ENCODE data around the gene MB. TPM values are rescaled to one million over a fixed set of nuclear protein-coding genes. Genes with fewer than 3 reads are reported as not detected.

MB gene
- polyA plus RNA-seq, 2 of the 4 experiments (the other 2 are of a cell fraction): 6.9 to 12.1 TPM

DNA sequence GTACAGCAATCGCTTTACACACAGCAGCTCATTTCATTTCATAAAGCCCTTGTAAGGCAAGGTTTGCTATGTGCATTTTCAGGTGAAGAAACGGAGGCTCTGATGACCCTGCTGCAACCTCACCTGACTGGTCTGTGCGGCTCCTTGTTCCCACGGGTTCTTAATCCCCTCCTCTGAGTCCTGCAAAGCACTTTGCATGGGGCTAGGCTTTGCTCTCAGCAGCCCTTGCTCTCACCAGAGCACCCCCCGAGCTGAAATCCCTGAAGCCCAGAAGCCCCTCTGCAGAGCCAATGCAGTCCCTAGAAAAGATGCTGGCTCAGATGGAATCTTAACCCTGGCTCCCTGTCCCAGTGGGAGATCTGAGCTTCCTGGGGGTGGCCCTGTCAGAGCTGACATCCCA is 20.1 kb upstream of the MB start:
- Histone ChIP-seq H3K27ac (no peak overlapping the region), H3K4me2 (no peak overlapping the region), H3K4me3 (no peak overlapping the region), H3K9me3 (no peaks in the 10 kb centered on the region), H3K4me1 (peaks cover 3% of the 10 kb centered on the region)
- POLR2A ChIA-PET: no interaction called here
- 79% methylated on average over 4 of the region's 5 CpGs for WGBS (ENCODE audit: missing lambda C conversion rate)
- DNase-seq (ENCODE audit: low read depth in 1 of 2, low spot score in 1 of 2) (no peak), ATAC-seq (no peak), FAIRE-seq (no peak)
- no peak for TF ChIP-seq CHD4 (IDR thresholded peaks at IDR 0.05; ENCODE audit: borderline replicate concordance)
- TF ChIP-seq MAFK (IDR thresholded peaks at IDR 0.05; ENCODE audit: partially characterized antibody): no peak
- TF ChIP-seq CBX8 (IDR thresholded peaks at IDR 0.05): no peak
- TF ChIP-seq, protein P1, sequence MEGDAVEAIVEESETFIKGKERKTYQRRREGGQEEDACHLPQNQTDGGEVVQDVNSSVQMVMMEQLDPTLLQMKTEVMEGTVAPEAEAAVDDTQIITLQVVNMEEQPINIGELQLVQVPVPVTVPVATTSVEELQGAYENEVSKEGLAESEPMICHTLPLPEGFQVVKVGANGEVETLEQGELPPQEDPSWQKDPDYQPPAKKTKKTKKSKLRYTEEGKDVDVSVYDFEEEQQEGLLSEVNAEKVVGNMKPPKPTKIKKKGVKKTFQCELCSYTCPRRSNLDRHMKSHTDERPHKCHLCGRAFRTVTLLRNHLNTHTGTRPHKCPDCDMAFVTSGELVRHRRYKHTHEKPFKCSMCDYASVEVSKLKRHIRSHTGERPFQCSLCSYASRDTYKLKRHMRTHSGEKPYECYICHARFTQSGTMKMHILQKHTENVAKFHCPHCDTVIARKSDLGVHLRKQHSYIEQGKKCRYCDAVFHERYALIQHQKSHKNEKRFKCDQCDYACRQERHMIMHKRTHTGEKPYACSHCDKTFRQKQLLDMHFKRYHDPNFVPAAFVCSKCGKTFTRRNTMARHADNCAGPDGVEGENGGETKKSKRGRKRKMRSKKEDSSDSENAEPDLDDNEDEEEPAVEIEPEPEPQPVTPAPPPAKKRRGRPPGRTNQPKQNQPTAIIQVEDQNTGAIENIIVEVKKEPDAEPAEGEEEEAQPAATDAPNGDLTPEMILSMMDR (IDR thresholded peaks at IDR 0.05): no peak
- TF ChIP-seq USF2 (IDR thresholded peaks at IDR 0.05): no peak
- no peak for TF ChIP-seq CEBPB (IDR thresholded peaks at IDR 0.05)
- TF ChIP-seq BHLHE40 (IDR thresholded peaks at IDR 0.05; ENCODE audit: low read depth, low read length): no peak
- TF ChIP-seq HOXB13 (CRISPR knock-in tag; IDR thresholded peaks at IDR 0.05; ENCODE audit: low read depth): no peak
- TF ChIP-seq, protein P2, sequence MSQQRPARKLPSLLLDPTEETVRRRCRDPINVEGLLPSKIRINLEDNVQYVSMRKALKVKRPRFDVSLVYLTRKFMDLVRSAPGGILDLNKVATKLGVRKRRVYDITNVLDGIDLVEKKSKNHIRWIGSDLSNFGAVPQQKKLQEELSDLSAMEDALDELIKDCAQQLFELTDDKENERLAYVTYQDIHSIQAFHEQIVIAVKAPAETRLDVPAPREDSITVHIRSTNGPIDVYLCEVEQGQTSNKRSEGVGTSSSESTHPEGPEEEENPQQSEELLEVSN (IDR thresholded peaks at IDR 0.05; ENCODE audit: borderline replicate concordance, low read depth): no peak
- TF ChIP-seq HOXA7 (CRISPR knock-in tag; IDR thresholded peaks at IDR 0.05): no peak
- TF ChIP-seq RFX5 (IDR thresholded peaks at IDR 0.05): no peak
- TF ChIP-seq SREBF2 (IDR thresholded peaks at IDR 0.05): no peak
- TF ChIP-seq RCOR1 (IDR thresholded peaks at IDR 0.05; ENCODE audit: low read depth, low read length): no peak
- no peak for TF ChIP-seq POLR2AphosphoS2 (conservative IDR thresholded peaks at IDR 0.05; ENCODE audit: low read length)
- no peak for TF ChIP-seq CBX2 (IDR thresholded peaks at IDR 0.05; ENCODE audit: borderline replicate concordance, low read depth)
- TF ChIP-seq RARB (CRISPR knock-in tag; IDR thresholded peaks at IDR 0.05): no peak
- TF ChIP-seq, protein P3, sequence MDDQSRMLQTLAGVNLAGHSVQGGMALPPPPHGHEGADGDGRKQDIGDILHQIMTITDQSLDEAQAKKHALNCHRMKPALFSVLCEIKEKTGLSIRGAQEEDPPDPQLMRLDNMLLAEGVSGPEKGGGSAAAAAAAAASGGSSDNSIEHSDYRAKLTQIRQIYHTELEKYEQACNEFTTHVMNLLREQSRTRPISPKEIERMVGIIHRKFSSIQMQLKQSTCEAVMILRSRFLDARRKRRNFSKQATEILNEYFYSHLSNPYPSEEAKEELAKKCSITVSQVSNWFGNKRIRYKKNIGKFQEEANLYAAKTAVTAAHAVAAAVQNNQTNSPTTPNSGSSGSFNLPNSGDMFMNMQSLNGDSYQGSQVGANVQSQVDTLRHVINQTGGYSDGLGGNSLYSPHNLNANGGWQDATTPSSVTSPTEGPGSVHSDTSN (IDR thresholded peaks at IDR 0.05): no peak
- no peak for TF ChIP-seq ZFP36 (IDR thresholded peaks at IDR 0.05; ENCODE audit: borderline replicate concordance, partially characterized antibody)
- no peak for TF ChIP-seq TFCP2L1 (CRISPR knock-in tag; IDR thresholded peaks at IDR 0.05)
- CTCF ChIA-PET: interaction anchor here (1.4 kb wide), 1 partner anchor 10 kb away, joined by 7 read pairs; no protein-coding TSS in a partner anchor

DNA sequence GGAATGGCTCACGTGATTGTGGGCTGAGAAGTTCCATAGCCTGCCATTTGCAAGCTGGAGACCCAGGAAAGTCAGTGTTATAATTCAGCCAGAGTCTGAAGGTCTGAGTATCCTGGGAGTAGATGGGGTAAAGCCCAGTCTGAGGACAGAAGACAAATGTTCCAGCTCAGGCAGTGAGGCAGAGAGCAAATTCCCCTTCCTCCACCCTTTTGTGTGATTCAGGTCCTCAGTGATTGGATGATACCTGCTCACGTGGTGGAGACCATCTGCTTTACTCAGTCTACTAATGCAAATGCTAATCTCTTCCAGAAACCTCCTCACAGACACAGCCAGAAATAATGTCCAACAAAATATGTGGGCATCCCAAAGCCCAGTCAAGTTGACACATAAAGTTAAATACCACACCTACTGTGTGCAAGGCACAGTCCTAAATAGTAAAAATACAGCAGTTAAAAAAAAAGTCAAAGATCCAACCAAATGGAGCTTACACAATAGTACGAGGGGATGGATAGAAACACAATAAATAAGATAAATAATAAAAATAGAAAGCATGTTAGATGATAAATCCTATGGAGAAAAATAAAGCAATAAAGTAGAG is 17.9 kb upstream of the MB start:
- Histone ChIP-seq H3K4me1 (peaks cover 5% of the 10 kb centered on the region; the same call in 2 of the 3 replicates), H3K4me2 (no peak overlapping the region), H3K27ac (no peak overlapping the region), H3K9me3 (no peaks in the 10 kb centered on the region), H3K4me3 (no peak overlapping the region)
- DNase-seq (ENCODE audit: low read depth in 1 of 2, low spot score in 1 of 2) (no peak), FAIRE-seq (no peak), ATAC-seq (no peak)
- WGBS (ENCODE audit: missing lambda C conversion rate): 87% methylated on average over 3 of the region's 3 CpGs
- ChIA-PET CTCF (interaction anchor here (0.6 to 1.7 kb wide), 6 partner anchors 9 to 431 kb away, joined by 3 to 6 read pairs (median 4); partner anchors contain the start of gene APOL6), POLR2A (no interaction called here)
- TF ChIP-seq ZC3H11A (IDR thresholded peaks at IDR 0.05) (no peak), HDAC2 (IDR thresholded peaks at IDR 0.05) (no peak), ZFP36 (IDR thresholded peaks at IDR 0.05; ENCODE audit: borderline replicate concordance, partially characterized antibody) (no peak), TFCP2L1 (CRISPR knock-in tag; IDR thresholded peaks at IDR 0.05) (no peak), TP53 (CRISPR knock-in tag; IDR thresholded peaks at IDR 0.05) (no peak), SMC3 (IDR thresholded peaks at IDR 0.05) (no peak), SREBF2 (IDR thresholded peaks at IDR 0.05) (no peak), FOXS1 (CRISPR knock-in tag; IDR thresholded peaks at IDR 0.05) (no peak), POLR2A (IDR thresholded peaks at IDR 0.05; ENCODE audit: low read length) (no peak), BCL3 (IDR thresholded peaks at IDR 0.05) (no peak), CBX8 (IDR thresholded peaks at IDR 0.05) (no peak), CEBPB (IDR thresholded peaks at IDR 0.05) (no peak), PHF8 (IDR thresholded peaks at IDR 0.05; ENCODE audit: borderline replicate concordance, low read depth) (no peak), NPAS2 (CRISPR knock-in tag; IDR thresholded peaks at IDR 0.05; ENCODE audit: borderline replicate concordance) (no peak), ESRRA (IDR thresholded peaks at IDR 0.05; ENCODE audit: borderline replicate concordance, low read length) (no peak), CHD2 (IDR thresholded peaks at IDR 0.05; ENCODE audit: low read length, partially characterized antibody) (no peak), CHD4 (IDR thresholded peaks at IDR 0.05; ENCODE audit: borderline replicate concordance) (no peak), JUNB (IDR thresholded peaks at IDR 0.05) (no peak), MAFK (IDR thresholded peaks at IDR 0.05; ENCODE audit: partially characterized antibody) (no peak)
- TF ChIP-seq, protein P4, sequence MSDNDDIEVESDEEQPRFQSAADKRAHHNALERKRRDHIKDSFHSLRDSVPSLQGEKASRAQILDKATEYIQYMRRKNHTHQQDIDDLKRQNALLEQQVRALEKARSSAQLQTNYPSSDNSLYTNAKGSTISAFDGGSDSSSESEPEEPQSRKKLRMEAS (IDR thresholded peaks at IDR 0.05): no peak
